HL-60 (cell line): ENCODE results near the gene EHD4.

Experiments
- CTCF ChIP-seq: IDR thresholded peaks from one replicate; pipeline ENCODE4 v1.5.1; 2011; ENCODE audit warnings: low read length, control low read depth, inconsistent platforms; ENCODE audit not compliant: insufficient read depth
- POLR2AphosphoS5 ChIP-seq: IDR thresholded peaks from 2 replicates; pipeline ENCODE4 v1.6.1; 2012; ENCODE audit warnings: low read depth

DNA sequence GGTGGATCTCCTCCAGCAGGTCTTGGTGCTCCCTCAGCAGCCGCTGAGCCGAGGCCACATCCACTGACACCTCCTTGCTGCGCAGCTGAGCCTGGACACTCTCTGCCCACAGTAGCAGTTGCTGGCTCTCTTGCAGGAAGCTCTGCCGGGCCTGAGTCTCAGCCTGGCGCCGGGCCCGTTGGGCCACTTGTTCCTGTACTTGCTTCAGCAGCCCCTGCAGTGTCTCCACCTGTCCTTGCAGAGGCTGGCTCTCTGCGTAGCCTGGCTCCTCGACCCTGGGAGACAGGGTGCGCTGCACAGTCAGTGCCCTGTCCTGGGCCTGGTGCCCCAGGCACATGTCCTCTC lies 94.0 kb downstream of the EHD4 start:
- no peak for TF ChIP-seq CTCF
- TF ChIP-seq POLR2AphosphoS5, result no peak
